H1 (cell line): ENCODE measurements around the gene MAGI1. TPM values are rescaled to one million over a fixed set of nuclear protein-coding genes. Genes with fewer than 3 reads are reported as not detected.

Experiments used
- CTCF ChIA-PET: fragments of 300-600 bp; sonication (Branson Sonifier 250); formaldehyde crosslinking; loops from one replicate; lab custom pipeline; 2021; ENCODE audit not compliant: partially characterized antibody; lab: Charles Lee
- POLR2A ChIA-PET: fragments of 300-600 bp; sonication (Branson Sonifier 250); formaldehyde crosslinking; loops from one replicate; lab custom pipeline; 2021; ENCODE audit warnings: inconsistent platforms; ENCODE audit not compliant: partially characterized antibody; lab: Charles Lee
- DNase-seq, 2 experiments: peaks; one replicate each; pipeline versions ENCODE4 v3.0.0 to v3.0.0-alpha.2; 2010 to 2022; ENCODE audit warnings: low spot score in 2 of 2, low read depth in 1 of 2, mixed read lengths in 1 of 2
- FAIRE-seq: peaks from 2 replicates; lab custom pipeline; 2011; peaks lifted over from hg19 to GRCh38; lab: Jason Lieb, UNC
- H2AFZ ChIP-seq: 2 replicates; pipeline ENCODE4 v1.8.1; 2012; ENCODE audit warnings: low read length, inconsistent platforms
- H2AK5ac ChIP-seq: 2 replicates; pipeline ENCODE4 v1.6.1; 2013; ENCODE audit warnings: low read depth, low read length
- H2BK120ac ChIP-seq: replicated peaks from 2 replicates; pipeline ENCODE3; 2013; ENCODE audit warnings: low read depth, low read length, inconsistent platforms
- H2BK12ac ChIP-seq: 2 replicates; pipeline ENCODE4 v1.6.1; 2013; ENCODE audit warnings: low read depth, low read length
- H2BK15ac ChIP-seq: 2 replicates; pipeline ENCODE4 v1.6.1; 2013; ENCODE audit warnings: low read length
- H2BK20ac ChIP-seq: 2 replicates; pipeline ENCODE4 v1.6.1; 2013; ENCODE audit warnings: low read length
- H2BK5ac ChIP-seq: 2 replicates; pipeline ENCODE4 v1.6.1; 2013; ENCODE audit warnings: low read depth, low read length
- H3K14ac ChIP-seq: 2 replicates; pipeline ENCODE4 v1.6.1; 2013; ENCODE audit warnings: inconsistent platforms; ENCODE audit not compliant: insufficient read length
- H3K18ac ChIP-seq: 2 replicates; pipeline ENCODE4 v1.6.1; 2013; ENCODE audit warnings: low read length; ENCODE audit errors: extremely low read depth
- H3K23ac ChIP-seq: 2 replicates; pipeline ENCODE4 v1.6.1; 2013; ENCODE audit warnings: inconsistent platforms; ENCODE audit not compliant: insufficient read length
- H3K23me2 ChIP-seq: 2 replicates; pipeline ENCODE4 v1.6.1; 2013; ENCODE audit warnings: low read depth, low read length
- H3K27ac ChIP-seq: 2 replicates; pipeline ENCODE4 v1.6.1; 2011; ENCODE audit warnings: low read depth, low read length, inconsistent platforms
- H3K27me3 ChIP-seq, 4 experiments: replicated peaks in 1 of 4; 1 replicate in 1 of 4; 2 replicates in 3 of 4; pipeline versions ENCODE4 v1.6.1 to v1.8.1; 2011 to 2013; ENCODE audit warnings: low read length in 3 of 4, mild to moderate bottlenecking in 3 of 4, inconsistent platforms in 2 of 4, mixed read lengths in 2 of 4, moderate library complexity in 1 of 4; ENCODE audit not compliant: control insufficient read depth in 3 of 4, insufficient read depth in 3 of 4; ENCODE audit errors: extremely low read depth in 1 of 4
- H3K36me3 ChIP-seq, 4 experiments: 2 replicates each; pipeline versions ENCODE4 v1.6.1 to v1.8.1; 2011 to 2013; ENCODE audit warnings: mild to moderate bottlenecking in 4 of 4, low read length in 3 of 4, moderate library complexity in 2 of 4, control low read depth in 1 of 4, inconsistent platforms in 1 of 4; ENCODE audit not compliant: insufficient read depth in 4 of 4, control insufficient read depth in 2 of 4
- H3K4ac ChIP-seq: replicated peaks from 2 replicates; pipeline ENCODE3; 2013; ENCODE audit warnings: low read length, low read depth, mixed read lengths, inconsistent platforms; ENCODE audit not compliant: insufficient read length
- H3K4me1 ChIP-seq, 4 experiments: replicated peaks in 1 of 4; 1 replicate in 1 of 4; 2 replicates in 3 of 4; pipeline versions ENCODE4 v1.6.1 to v1.8.1; 2011 to 2013; ENCODE audit warnings: low read length in 3 of 4, inconsistent platforms in 2 of 4, mixed read lengths in 1 of 4; ENCODE audit not compliant: insufficient read depth in 4 of 4, control insufficient read depth in 3 of 4
- H3K4me2 ChIP-seq, 2 experiments: 2 replicates each; pipeline versions ENCODE4 v1.6.1 to v1.8.1; 2011 to 2013; ENCODE audit warnings: low read depth in 2 of 2, low read length in 2 of 2, control low read depth in 1 of 2, inconsistent platforms in 1 of 2, mild to moderate bottlenecking in 1 of 2; ENCODE audit not compliant: insufficient read depth in 1 of 2
- H3K4me3 ChIP-seq, 4 experiments: fragments of 200-600, 300-600 bp in 1 of 4; sonication (generic), shearing (Covaris generic), sonication (Bioruptor Twin) in 1 of 4; 2 replicates each; pipeline versions ENCODE4 v1.5.1 to v1.8.1; 2011 to 2016; ENCODE audit warnings: low read length in 4 of 4, low read depth in 3 of 4, control low read depth in 2 of 4, inconsistent platforms in 2 of 4, mild to moderate bottlenecking in 2 of 4, mixed read lengths in 1 of 4, moderate library complexity in 1 of 4; ENCODE audit not compliant: insufficient read depth in 2 of 4; ENCODE audit errors: extremely low read depth in 1 of 4
- H3K56ac ChIP-seq: replicated peaks from 2 replicates; pipeline ENCODE3; 2013; ENCODE audit warnings: low read depth, mild to moderate bottlenecking, mixed read lengths, low read length, inconsistent platforms; ENCODE audit not compliant: insufficient read length
- H3K79me1 ChIP-seq: 2 replicates; pipeline ENCODE4 v1.6.1; 2013; ENCODE audit warnings: low read depth, low read length, control low read depth
- H3K79me2 ChIP-seq, 2 experiments: 2 replicates each; pipeline versions ENCODE4 v1.6.1 to v1.8.1; 2012 to 2013; ENCODE audit warnings: low read length in 2 of 2, mild to moderate bottlenecking in 2 of 2, inconsistent platforms in 1 of 2; ENCODE audit not compliant: insufficient read depth in 2 of 2, control insufficient read depth in 1 of 2
- H3K9ac ChIP-seq, 4 experiments: replicated peaks in 1 of 4; 1 replicate in 1 of 4; 2 replicates in 3 of 4; pipeline versions ENCODE4 v1.6.1 to v1.8.1; 2011 to 2013; ENCODE audit warnings: low read depth in 3 of 4, low read length in 3 of 4, control low read depth in 2 of 4, mild to moderate bottlenecking in 2 of 4, moderate library complexity in 2 of 4, inconsistent platforms in 1 of 4; ENCODE audit errors: extremely low read depth in 1 of 4
- H3K9me3 ChIP-seq, 2 experiments: 2 replicates each; pipeline versions ENCODE4 v1.6.1 to v1.8.1; 2012 to 2013; ENCODE audit warnings: mild to moderate bottlenecking in 2 of 2, moderate library complexity in 2 of 2, control low read depth in 1 of 2, inconsistent platforms in 1 of 2, low read depth in 1 of 2, low read length in 1 of 2, mixed read lengths in 1 of 2; ENCODE audit not compliant: insufficient read depth in 2 of 2
- H4K20me1 ChIP-seq, 2 experiments: replicated peaks in 1 of 2; 2 replicates each; pipeline versions ENCODE3 to v1.8.1; 2011 to 2013; ENCODE audit warnings: inconsistent platforms in 2 of 2, low read length in 2 of 2, mild to moderate bottlenecking in 1 of 2; ENCODE audit not compliant: insufficient read depth in 2 of 2, control insufficient read depth in 1 of 2
- H4K5ac ChIP-seq: 2 replicates; pipeline ENCODE4 v1.6.1; 2013; ENCODE audit warnings: low read length, low read depth, mixed read lengths, inconsistent platforms; ENCODE audit not compliant: insufficient read length
- H4K8ac ChIP-seq: 2 replicates; pipeline ENCODE4 v1.8.0; 2013; ENCODE audit warnings: mild to moderate bottlenecking, moderate library complexity, low read length, inconsistent platforms; ENCODE audit not compliant: insufficient read depth; ENCODE audit errors: extremely low read depth
- H4K91ac ChIP-seq: replicated peaks from 2 replicates; pipeline ENCODE3; 2013; ENCODE audit warnings: low read length, mixed read lengths, inconsistent platforms; ENCODE audit not compliant: insufficient read length
- ATF3 ChIP-seq: IDR thresholded peaks from 2 replicates; pipeline ENCODE4 v1.6.1; 2011; ENCODE audit warnings: low read depth, mild to moderate bottlenecking, low read length; ENCODE audit not compliant: insufficient read depth
- CEBPB ChIP-seq: IDR thresholded peaks from 2 replicates; pipeline ENCODE4 v1.6.1; 2012; ENCODE audit warnings: low read depth, low read length
- CHD2 ChIP-seq: IDR thresholded peaks from 2 replicates; pipeline ENCODE4 v1.6.1; 2012; ENCODE audit warnings: low read length, improper control_type of control experiment
- CTBP2 ChIP-seq: IDR thresholded peaks from 2 replicates; pipeline ENCODE4 v1.7.0; 2011; ENCODE audit warnings: borderline replicate concordance, mild to moderate bottlenecking, moderate library complexity, mixed read lengths, low read length; ENCODE audit not compliant: insufficient read depth, insufficient read length
- CTCF ChIP-seq, 3 experiments: IDR thresholded peaks; 1 replicate in 2 of 3; 2 replicates in 1 of 3; pipeline versions ENCODE4 v1.5.1 to v1.6.1; 2011; ENCODE audit warnings: low read length in 3 of 3, mild to moderate bottlenecking in 3 of 3, inconsistent platforms in 2 of 3, low read depth in 1 of 3, moderate library complexity in 1 of 3; ENCODE audit not compliant: insufficient read depth in 1 of 3; ENCODE audit errors: control extremely low read depth in 1 of 3
- E2F6 ChIP-seq: IDR thresholded peaks from 2 replicates; pipeline ENCODE4 v1.6.1; 2012; ENCODE audit warnings: inconsistent platforms
- EZH2 ChIP-seq: fragments of 200-600 bp; sonication (generic); IDR thresholded peaks from 2 replicates; pipeline ENCODE4 v1.7.1; 2012; ENCODE audit warnings: low read depth, mild to moderate bottlenecking, moderate library complexity, low read length, inconsistent platforms; ENCODE audit not compliant: severe bottlenecking
- GTF2F1 ChIP-seq: IDR thresholded peaks from 2 replicates; pipeline ENCODE4 v1.6.1; 2012; ENCODE audit warnings: low read depth, low read length, improper control_type of control experiment, borderline replicate concordance
- NANOG ChIP-seq: IDR thresholded peaks from 2 replicates; pipeline ENCODE4 v1.6.1; 2011; ENCODE audit warnings: low read length, low read depth, mild to moderate bottlenecking, inconsistent platforms; ENCODE audit not compliant: insufficient read depth, poor library complexity, severe bottlenecking
- WGBS, 2 experiments: shearing (Covaris generic) in 1 of 2; methylation state at CpG; one replicate each; pipeline versions ENCODE4 v1.1.6 to v1.1.7; 2013 to 2015; ENCODE audit warnings: low lambda C conversion rate in 2 of 2, mixed read lengths in 2 of 2, inconsistent platforms in 1 of 2, low coverage in 1 of 2, missing lambda C conversion rate in 1 of 2; ENCODE audit not compliant: insufficient replicate concordance in 2 of 2, insufficient coverage in 1 of 2, insufficient read length in 1 of 2; ENCODE audit errors: extremely low coverage in 1 of 2, missing lambda C conversion rate in 1 of 2; 5-methylcytosine and 5-hydroxymethylcytosine counted together
- polyA plus RNA-seq, 7 experiments: library from polyadenylated mRNA; depleted of rRNA in 3 of 7; stranded (reverse) in 5 of 7; unstranded in 2 of 7; fragments of >200 nt in 5 of 7; fragments of 200-250 nt in 2 of 7; gene quantifications; 1 replicate in 5 of 7; 2 replicates in 1 of 7; 4 replicates in 1 of 7; pipeline versions ENCODE4 v1.2.1 to v1.2.3, GENCODE V29; 2011 to 2013; ENCODE audit warnings: missing spikeins in 2 of 7, mixed read lengths in 2 of 7
- total RNA-seq: library from RNA; stranded (reverse); fragmentation: NEBNext Ultra II Directional; extraction: Animal tissue kit (Norgen Biotek cat#: 25700); gene quantifications from 2 replicates; pipeline ENCODE4 v1.2.1, GENCODE V29; 2021

Gene MAGI1
- total and polyA plus RNA-seq, 2 of the 8 experiments (the other 6 are each of a cell fraction or from before 2014, with no cell fraction given) = 19.8 to 78.0 TPM

- H3K18ac ChIP-seq = no peak overlapping the region
- no peak overlapping the region for H4K8ac ChIP-seq
- H3K4ac ChIP-seq = no peak overlapping the region
- H3K23me2 ChIP-seq = no peaks in the 10 kb centered on the region
- no peaks in the 10 kb centered on the region for H4K20me1 ChIP-seq
- no peaks in the 10 kb centered on the region for H3K79me1 ChIP-seq
- ChIA-PET POLR2A (no interaction called here), CTCF (interaction anchor here (0.6 to 0.9 kb wide), 2 partner anchors 33 to 134 kb away, joined by 3 read pairs; no protein-coding TSS in a partner anchor)
- no peak overlapping the region for H2BK12ac ChIP-seq
- no peak overlapping the region for H2AK5ac ChIP-seq
- H2BK15ac ChIP-seq = no peak overlapping the region
- no peak overlapping the region for H2BK20ac ChIP-seq
- no peak overlapping the region for H3K56ac ChIP-seq
- DNase-seq (no peak), FAIRE-seq (no peak)
- H4K5ac ChIP-seq = no peak overlapping the region
- no peak overlapping the region for H3K14ac ChIP-seq
- H3K9ac ChIP-seq = no peak overlapping the region
- peaks cover 0 to 15% (median 2%) of the 10 kb centered on the region in 4 experiments; a peak in 5 of 7 replicates for H3K4me1 ChIP-seq
- no peak overlapping the region for H3K4me3 ChIP-seq
- no peak overlapping the region for H3K27ac ChIP-seq
- no peaks in the 10 kb centered on the region for H3K27me3 ChIP-seq
- no peak overlapping the region for H2AFZ ChIP-seq
- H3K9me3 ChIP-seq = no peaks in the 10 kb centered on the region
- peaks cover 0 to 5% of the 10 kb centered on the region in 2 experiments; a peak in 2 of 4 replicates for H3K79me2 ChIP-seq
- H3K36me3 ChIP-seq = no peaks in the 10 kb centered on the region
- no peak overlapping the region for H4K91ac ChIP-seq
- no peak overlapping the region for H2BK120ac ChIP-seq
- H3K23ac ChIP-seq = no peak overlapping the region
- no peak overlapping the region for H2BK5ac ChIP-seq
- no peak overlapping the region for H3K4me2 ChIP-seq
- WGBS, 2 experiments = 81% methylated on average over 2 of the region's 2 CpGs; no CpG with 5 or more reads in 1 of the 2 experiments
- TF ChIP-seq CTBP2 (no peak), E2F6 (no peak), CHD2 (no peak), EZH2 (no peak), GTF2F1 (no peak), CTCF (IDR thresholded peaks at IDR 0.05; ENCODE audit: control extremely low read depth in 1 of 3, insufficient read depth in 1 of 3, low read depth in 1 of 3, low read length in 3 of 3) (no peak), CEBPB (no peak), ATF3 (no peak), NANOG (no peak)
Measured at GRCh38 chr3:65729555-65729954, 309.2 kb downstream of the MAGI1 start.
